KBM-7 (cell line): ENCODE data around the gene ITFG1.
"Not testable (repeated sequence)": the region's sequence is repeated elsewhere in the genome, so short reads cannot be mapped to it uniquely, and the experiment has no call there.

Experiments
- DNase-seq: peaks from one replicate; pipeline ENCODE4 v3.0.0-alpha.2; 2015
- in situ Hi-C: fragments of 300-500 bp; cut with MboI; formaldehyde crosslinking; loops from 2 replicates; pipeline ENCODE4 v1.14.3; 2020; ENCODE audit warnings: low sequenced_read_pairs, low pct_unique_long_range_greater_than_20kb, mixed read lengths

Gene ITFG1

GRCh38 chr16:47440066-47440465 lies 20.8 kb downstream of the ITFG1 start:
- DNase-seq, in situ Hi-C loops: not testable (repeated sequence)

- in situ Hi-C loops, DNase-seq: not testable (repeated sequence)
Measured at GRCh38 chr16:47434274-47434673, 26.6 kb downstream of the ITFG1 start.

GRCh38 chr16:47431960-47432359 lies 28.9 kb downstream of the ITFG1 start:
- no peak for DNase-seq
- in situ Hi-C loops: no loop called here

- no peak for DNase-seq
- in situ Hi-C loops: no loop called here
Measured at GRCh38 chr16:47426806-47427205, 34.1 kb downstream of the ITFG1 start.

GRCh38 chr16:47424846-47425245 lies 36.0 kb downstream of the ITFG1 start:
- in situ Hi-C loops: no loop called here
- no peak for DNase-seq

GRCh38 chr16:47416869-47417268 lies 44.0 kb downstream of the ITFG1 start:
- in situ Hi-C loops: no loop called here
- DNase-seq: no peak

GRCh38 chr16:47413041-47413440 lies 47.8 kb downstream of the ITFG1 start:
- no peak for DNase-seq

GRCh38 chr16:47408491-47408890 lies 52.4 kb downstream of the ITFG1 start:
- in situ Hi-C loops: no loop called here

More at GRCh38 chr16:47413041-47413440, 47.8 kb downstream of the ITFG1 start:
- in situ Hi-C loops: no loop called here

GRCh38 chr16:47395733-47396498 lies 64.9 kb downstream of the ITFG1 start:
- DNase-seq: peak; percentile 40
- in situ Hi-C loops: no loop called here

More at GRCh38 chr16:47408491-47408890, 52.4 kb downstream of the ITFG1 start:
- DNase-seq: no peak

GRCh38 chr16:47392081-47392480 lies 68.8 kb downstream of the ITFG1 start:
- DNase-seq: peak; percentile 91
- in situ Hi-C loops: no loop called here

- no peak for DNase-seq
- in situ Hi-C loops: no loop called here
Measured at GRCh38 chr16:47388705-47389104, 72.2 kb downstream of the ITFG1 start.

- in situ Hi-C loops: no loop called here
- DNase-seq: no peak
Measured at GRCh38 chr16:47387026-47387734, 73.7 kb downstream of the ITFG1 start.

GRCh38 chr16:47386201-47386718 lies 74.6 kb downstream of the ITFG1 start:
- no peak for DNase-seq

GRCh38 chr16:47382362-47382761 lies 78.5 kb downstream of the ITFG1 start:
- no peak for DNase-seq
- in situ Hi-C loops: no loop called here

More at GRCh38 chr16:47386201-47386718, 74.6 kb downstream of the ITFG1 start:
- in situ Hi-C loops: no loop called here

- in situ Hi-C loops: no loop called here
- no peak for DNase-seq
Measured at GRCh38 chr16:47377154-47377553, 83.7 kb downstream of the ITFG1 start.

GRCh38 chr16:47375423-47375822 lies 85.4 kb downstream of the ITFG1 start:
- DNase-seq: no peak
- in situ Hi-C loops: no loop called here

- DNase-seq: no peak
- in situ Hi-C loops: no loop called here
Measured at GRCh38 chr16:47374629-47375028, 86.2 kb downstream of the ITFG1 start.

GRCh38 chr16:47371271-47372014 lies 89.4 kb downstream of the ITFG1 start:
- no peak for DNase-seq
- in situ Hi-C loops: no loop called here

GRCh38 chr16:47370536-47370935 lies 90.3 kb downstream of the ITFG1 start:
- DNase-seq: no peak
- in situ Hi-C loops: no loop called here

- no peak for DNase-seq
- in situ Hi-C loops: no loop called here
Measured at GRCh38 chr16:47366228-47366627, 94.6 kb downstream of the ITFG1 start.
